ENCODE results near the gene FITM2. TPM values are rescaled to one million over a fixed set of nuclear protein-coding genes. Genes with fewer than 3 reads are reported as not detected.

FITM2 gene
- total and polyA plus RNA-seq, 2 donors (not counting 3 experiments of a cell fraction or from before 2014, with no cell fraction given): 4.4 to 7.7 TPM

DNA sequence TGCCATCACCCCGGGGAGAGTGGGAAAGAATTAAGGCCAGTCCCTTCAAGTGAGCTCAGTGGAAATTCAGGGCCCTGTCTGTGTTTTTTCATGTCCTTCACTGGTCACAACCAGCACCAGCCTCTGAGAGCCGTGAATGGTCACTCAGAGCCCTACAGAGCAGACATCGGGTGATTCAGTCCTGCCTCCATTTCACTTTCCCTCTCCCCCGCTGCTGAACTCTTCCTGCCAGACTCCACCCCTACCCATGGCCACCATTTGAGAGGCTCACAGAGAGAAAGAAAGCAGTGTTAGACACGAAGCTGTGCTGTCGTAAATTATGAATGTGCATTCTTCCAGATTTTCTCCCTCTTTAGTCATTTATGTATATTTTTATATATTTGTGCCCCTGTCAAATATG is 31.2 kb upstream of the FITM2 start:
- H4K20me1 ChIP-seq (replicated peaks; ENCODE audit: control insufficient read depth, extremely low read depth, insufficient read depth, low read length): no peaks in the 10 kb centered on the region
- H3K36me3 ChIP-seq (ENCODE audit: control insufficient read depth in 2 of 2, extremely low read depth in 1 of 2, insufficient read depth in 2 of 2, low read length in 2 of 2): no peaks in the 10 kb centered on the region
- no peaks in the 10 kb centered on the region for H3K79me2 ChIP-seq (ENCODE audit: control insufficient read depth, insufficient read depth, low read length)
- no peak overlapping the region for H3K4me3 ChIP-seq (replicated peaks in 1 of 3; ENCODE audit: insufficient read depth in 1 of 3, low read depth in 1 of 3, low read length in 3 of 3)
- no peak overlapping the region for H2AFZ ChIP-seq (ENCODE audit: low read depth, low read length)
- H3K9me3 ChIP-seq (replicated peaks; ENCODE audit: control insufficient read depth, insufficient read depth, low read length): no peaks in the 10 kb centered on the region
- H3K27ac ChIP-seq (ENCODE audit: insufficient read depth, low read depth, low read length): no peak overlapping the region
- H3K9ac ChIP-seq (replicated peaks; ENCODE audit: extremely low read depth, insufficient read depth, low read length): no peak overlapping the region
- H3K4me2 ChIP-seq (ENCODE audit: insufficient read depth, low read length): no peak overlapping the region
- intact Hi-C loops (cut with micrococcal nuclease): no loop called here
- dilution Hi-C loops (cut with MboI; ENCODE audit: extremely low pct_ligation_motif_present, low sequenced_read_pairs): no loop called here
- no peaks in the 10 kb centered on the region for H3K4me1 ChIP-seq (ENCODE audit: control insufficient read depth, extremely low read depth, insufficient read depth, low read length)
- ChIA-PET POLR2A (no interaction called here), CTCF (no interaction called here)
- no TSS peak for BruUV-seq (replicated peaks)
- FAIRE-seq (no peak), DNase-seq (ENCODE audit: low read depth, low spot score) (no peak)
- H3K9me1 ChIP-seq (replicated peaks; ENCODE audit: control insufficient read depth, extremely low read depth, insufficient read depth, low read length): no peaks in the 10 kb centered on the region
- no peak for TF ChIP-seq FOS (IDR thresholded peaks at IDR 0.05; ENCODE audit: borderline replicate concordance, insufficient read depth, low read length)
- TF ChIP-seq CTCF (IDR thresholded peaks at IDR 0.05; ENCODE audit: extremely low read depth in 1 of 2, insufficient read depth in 1 of 2, low read depth in 1 of 2, low read length in 2 of 2): no peak
- no peak for TF ChIP-seq POLR2A (IDR thresholded peaks at IDR 0.05; ENCODE audit: low read depth, low read length)
- no peak for TF ChIP-seq GATA2 (IDR thresholded peaks at IDR 0.05; ENCODE audit: insufficient read depth, insufficient read length, low read depth, low read length)
- TF ChIP-seq EZH2 (IDR thresholded peaks at IDR 0.05; ENCODE audit: borderline replicate concordance, low read depth, low read length, severe bottlenecking): no peak
- TF ChIP-seq, protein P1, sequence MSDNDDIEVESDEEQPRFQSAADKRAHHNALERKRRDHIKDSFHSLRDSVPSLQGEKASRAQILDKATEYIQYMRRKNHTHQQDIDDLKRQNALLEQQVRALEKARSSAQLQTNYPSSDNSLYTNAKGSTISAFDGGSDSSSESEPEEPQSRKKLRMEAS (IDR thresholded peaks at IDR 0.05; ENCODE audit: insufficient read depth, insufficient read length): no peak
- no peak for TF ChIP-seq POLR2AphosphoS5 (IDR thresholded peaks at IDR 0.05; ENCODE audit: insufficient read depth, low read depth, low read length)
- no peak for TF ChIP-seq MYC (IDR thresholded peaks at IDR 0.05; ENCODE audit: low read depth, low read length)
- no peaks in the 10 kb centered on the region for H3K27me3 ChIP-seq (ENCODE audit: control insufficient read depth in 2 of 2, insufficient read depth in 2 of 2, low read length in 2 of 2)
